ENCODE results near the gene KATNAL1. TPM values are rescaled to one million over a fixed set of nuclear protein-coding genes. Genes with fewer than 3 reads are reported as not detected.

Gene KATNAL1
- total and polyA plus RNA-seq, 2 experiments from 2014 or later, result 2.1 to 9.8 TPM

GRCh38 chr13:30156826-30157615 is 150.3 kb downstream of the KATNAL1 start:
- TF ChIP-seq EZH2 (IDR thresholded peaks at IDR 0.05; ENCODE audit: borderline replicate concordance), result no peak
- no peak for TF ChIP-seq EZH2phosphoT487 (IDR thresholded peaks at IDR 0.05; ENCODE audit: low read depth, severe bottlenecking, unreplicated experiment)
- TF ChIP-seq CTCF (IDR thresholded peaks at IDR 0.05; ENCODE audit: poor library complexity), result no peak
- WGBS (ENCODE audit: low lambda C conversion rate, missing lambda C conversion rate), result 80% methylated on average over 17 of the region's 17 CpGs
- no peaks in the 10 kb centered on the region for H3K9me2 ChIP-seq (replicated peaks; ENCODE audit: insufficient read depth)
- no peaks in the 10 kb centered on the region for H4K20me1 ChIP-seq (ENCODE audit: insufficient read depth, poor library complexity, severe bottlenecking)
- H3K4me1 ChIP-seq (ENCODE audit: insufficient read depth), result no peaks in the 10 kb centered on the region
- no peaks in the 10 kb centered on the region for H3K9me3 ChIP-seq (ENCODE audit: low read depth)
- DNase-seq (ENCODE audit: low spot score), result no peak
- no peaks in the 10 kb centered on the region for H3K36me3 ChIP-seq (replicated peaks; ENCODE audit: insufficient read depth, low read depth)
- H3K4me2 ChIP-seq, result no peak overlapping the region
- no peak overlapping the region for H3K4me3 ChIP-seq
- H3K27ac ChIP-seq, result no peak overlapping the region
- H3K79me2 ChIP-seq, result no peaks in the 10 kb centered on the region
- no peak overlapping the region for H2AFZ ChIP-seq
- no peaks in the 10 kb centered on the region for H3K27me3 ChIP-seq

- no peak for DNase-seq (ENCODE audit: low spot score)
- no peak for TF ChIP-seq CTCF (IDR thresholded peaks at IDR 0.05; ENCODE audit: poor library complexity)
- TF ChIP-seq EZH2phosphoT487 (IDR thresholded peaks at IDR 0.05; ENCODE audit: low read depth, severe bottlenecking, unreplicated experiment), result no peak
- TF ChIP-seq EZH2 (IDR thresholded peaks at IDR 0.05; ENCODE audit: borderline replicate concordance), result no peak
- no peak overlapping the region for H3K4me2 ChIP-seq
- H4K20me1 ChIP-seq (ENCODE audit: insufficient read depth, poor library complexity, severe bottlenecking), result no peaks in the 10 kb centered on the region
- H3K27me3 ChIP-seq, result no peaks in the 10 kb centered on the region
- H3K9me3 ChIP-seq (ENCODE audit: low read depth), result no peaks in the 10 kb centered on the region
- whole genome bisulfite sequencing (ENCODE audit: low lambda C conversion rate, missing lambda C conversion rate), result 76% methylated on average over 6 of the region's 6 CpGs
- no peaks in the 10 kb centered on the region for H3K9me2 ChIP-seq (replicated peaks; ENCODE audit: insufficient read depth)
- no peak overlapping the region for H3K4me3 ChIP-seq
- H3K27ac ChIP-seq, result no peak overlapping the region
- no peaks in the 10 kb centered on the region for H3K36me3 ChIP-seq (replicated peaks; ENCODE audit: insufficient read depth, low read depth)
- no peaks in the 10 kb centered on the region for H3K79me2 ChIP-seq
- no peaks in the 10 kb centered on the region for H3K4me1 ChIP-seq (ENCODE audit: insufficient read depth)
- no peak overlapping the region for H2AFZ ChIP-seq
Observed at GRCh38 chr13:30156270-30156669, 151.1 kb downstream of the KATNAL1 start.

- H2AFZ ChIP-seq, result no peak overlapping the region
- no peaks in the 10 kb centered on the region for H3K4me1 ChIP-seq (ENCODE audit: insufficient read depth)
- no peak overlapping the region for H3K27ac ChIP-seq
- no peaks in the 10 kb centered on the region for H3K9me2 ChIP-seq (replicated peaks; ENCODE audit: insufficient read depth)
- TF ChIP-seq EZH2 (IDR thresholded peaks at IDR 0.05; ENCODE audit: borderline replicate concordance) (no peak), EZH2phosphoT487 (IDR thresholded peaks at IDR 0.05; ENCODE audit: low read depth, severe bottlenecking, unreplicated experiment) (no peak), CTCF (IDR thresholded peaks at IDR 0.05; ENCODE audit: poor library complexity) (no peak)
- DNase-seq (ENCODE audit: low spot score), result no peak
- H3K4me3 ChIP-seq, result no peak overlapping the region
- 86% methylated on average over 5 of the region's 10 CpGs for WGBS (ENCODE audit: low lambda C conversion rate, missing lambda C conversion rate)
- no peak overlapping the region for H3K4me2 ChIP-seq
- no peaks in the 10 kb centered on the region for H3K9me3 ChIP-seq (ENCODE audit: low read depth)
- no peaks in the 10 kb centered on the region for H4K20me1 ChIP-seq (ENCODE audit: insufficient read depth, poor library complexity, severe bottlenecking)
- H3K36me3 ChIP-seq (replicated peaks; ENCODE audit: insufficient read depth, low read depth), result no peaks in the 10 kb centered on the region
- no peaks in the 10 kb centered on the region for H3K79me2 ChIP-seq
- no peaks in the 10 kb centered on the region for H3K27me3 ChIP-seq
Observed at GRCh38 chr13:30154931-30155330, 152.4 kb downstream of the KATNAL1 start.
